ENCODE measurements around the gene AKAP1.

- no peak for TF ChIP-seq ZNF274 (IDR thresholded peaks at IDR 0.05; ENCODE audit: low read depth, low read length)
- no peak for TF ChIP-seq SUZ12 (IDR thresholded peaks at IDR 0.05; ENCODE audit: extremely low read depth, insufficient read depth, insufficient read length)
- TF ChIP-seq YY1 (IDR thresholded peaks at IDR 0.05; ENCODE audit: insufficient read depth, insufficient read length): no peak
Observed at GRCh38 chr17:57143919-57144318, 58.9 kb downstream of the AKAP1 start.

All from NT2/D1 (cell line).